Fibroblast of mammary gland (primary cell): ENCODE results near the gene RFX3.

Experiments used
- DNase-seq: peaks from one replicate; pipeline ENCODE4 v3.0.0-alpha.2; 2010; ENCODE audit warnings: low read depth
- H3K4me3 ChIP-seq: 2 replicates; pipeline ENCODE4 v1.5.1; 2011; ENCODE audit warnings: low read depth, mild to moderate bottlenecking, low read length, moderate library complexity; ENCODE audit not compliant: control insufficient read depth
- TF ChIP-seq, protein P1 (sequence below): conservative IDR thresholded peaks from 2 replicates; pipeline ENCODE4 v1.5.1; 2011; ENCODE audit warnings: low read depth, low read length, inconsistent platforms; ENCODE audit not compliant: control insufficient read depth, insufficient read depth

The RFX3 gene

DNA sequence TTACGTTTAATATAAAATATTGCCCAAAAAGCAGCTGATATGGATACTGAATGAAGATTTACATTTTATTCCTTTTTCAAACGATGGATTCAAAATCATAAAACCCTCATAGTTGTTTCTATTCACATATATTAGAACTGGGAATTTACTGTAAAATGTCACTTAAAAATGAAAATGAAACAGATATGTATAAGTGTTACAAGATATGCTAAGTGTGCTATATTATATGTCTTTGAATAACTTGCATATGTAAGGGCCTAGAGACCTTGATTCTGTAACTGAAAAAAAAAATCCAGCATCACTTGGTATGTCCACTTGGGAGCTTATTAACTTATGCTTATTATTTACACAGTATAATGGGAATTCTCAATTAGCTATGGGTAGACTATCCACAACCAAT lies 43.2 kb downstream of the RFX3 start:
- TF ChIP-seq, protein P1, sequence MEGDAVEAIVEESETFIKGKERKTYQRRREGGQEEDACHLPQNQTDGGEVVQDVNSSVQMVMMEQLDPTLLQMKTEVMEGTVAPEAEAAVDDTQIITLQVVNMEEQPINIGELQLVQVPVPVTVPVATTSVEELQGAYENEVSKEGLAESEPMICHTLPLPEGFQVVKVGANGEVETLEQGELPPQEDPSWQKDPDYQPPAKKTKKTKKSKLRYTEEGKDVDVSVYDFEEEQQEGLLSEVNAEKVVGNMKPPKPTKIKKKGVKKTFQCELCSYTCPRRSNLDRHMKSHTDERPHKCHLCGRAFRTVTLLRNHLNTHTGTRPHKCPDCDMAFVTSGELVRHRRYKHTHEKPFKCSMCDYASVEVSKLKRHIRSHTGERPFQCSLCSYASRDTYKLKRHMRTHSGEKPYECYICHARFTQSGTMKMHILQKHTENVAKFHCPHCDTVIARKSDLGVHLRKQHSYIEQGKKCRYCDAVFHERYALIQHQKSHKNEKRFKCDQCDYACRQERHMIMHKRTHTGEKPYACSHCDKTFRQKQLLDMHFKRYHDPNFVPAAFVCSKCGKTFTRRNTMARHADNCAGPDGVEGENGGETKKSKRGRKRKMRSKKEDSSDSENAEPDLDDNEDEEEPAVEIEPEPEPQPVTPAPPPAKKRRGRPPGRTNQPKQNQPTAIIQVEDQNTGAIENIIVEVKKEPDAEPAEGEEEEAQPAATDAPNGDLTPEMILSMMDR, result no peak
- DNase-seq, result no peak

DNA sequence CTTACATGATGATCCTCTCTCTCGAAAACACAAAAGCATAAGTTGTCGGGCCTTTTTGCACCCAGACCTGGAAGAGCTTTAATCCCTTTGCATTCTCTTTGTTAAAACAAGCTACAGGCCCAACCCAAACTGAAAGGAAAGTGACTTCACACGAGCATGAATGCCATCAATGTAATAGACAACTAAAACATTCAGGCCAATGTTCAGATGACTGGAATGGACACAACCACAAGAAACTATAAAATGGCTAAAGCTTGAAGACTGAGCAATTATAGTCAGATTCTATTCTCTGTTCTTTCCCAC lies 45.5 kb downstream of the RFX3 start:
- DNase-seq, result no peak
- TF ChIP-seq, protein P1, result no peak

More for the DNA sequence above, 43.2 kb downstream of the RFX3 start:
- no peak overlapping the region for H3K4me3 ChIP-seq

DNA sequence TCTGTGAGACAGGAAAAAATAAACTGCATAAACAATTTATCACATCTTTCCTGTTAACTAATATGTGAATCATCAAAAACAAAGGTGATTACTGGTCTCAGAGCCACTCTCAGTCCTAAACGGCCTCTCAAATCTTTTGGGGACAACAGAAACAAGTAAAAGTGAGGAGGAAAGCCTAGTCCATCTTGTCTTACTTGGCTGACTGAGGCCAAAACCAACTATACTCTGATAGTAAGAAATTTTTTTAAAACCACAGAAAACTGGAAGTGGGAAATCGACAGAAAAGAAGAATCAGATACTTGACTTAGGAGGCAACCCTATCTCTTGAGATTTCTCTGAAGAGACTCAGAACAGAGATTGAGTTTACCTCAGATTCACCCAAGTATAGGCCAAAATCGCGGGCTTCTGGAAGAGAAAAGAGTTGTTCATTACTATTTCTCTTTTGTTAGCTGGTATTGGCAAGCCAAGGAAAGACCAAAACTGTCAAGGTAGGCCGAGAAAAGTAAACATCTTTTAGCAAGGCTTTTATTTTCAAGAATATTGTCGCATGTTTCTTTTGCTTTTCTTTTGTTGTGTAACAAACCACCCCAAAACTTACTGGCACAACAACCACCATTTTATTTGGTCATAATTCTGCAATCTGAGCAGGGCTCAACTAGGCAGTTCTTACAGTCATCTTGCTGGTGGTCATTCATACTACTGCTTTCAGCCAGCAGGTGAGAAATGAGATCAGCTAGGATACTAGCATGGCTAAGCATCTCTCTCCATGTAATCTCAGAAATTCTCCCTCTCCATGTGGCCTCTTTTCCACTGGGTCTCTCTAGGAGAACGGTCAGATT lies 46.1 kb downstream of the RFX3 start:
- TF ChIP-seq, protein P1, result no peak
- no peak for DNase-seq
- H3K4me3 ChIP-seq, result no peak overlapping the region

More for the DNA sequence above, 45.5 kb downstream of the RFX3 start:
- H3K4me3 ChIP-seq, result no peak overlapping the region

- H3K4me3 ChIP-seq, result no peak overlapping the region
- TF ChIP-seq, protein P1, result no peak
- no peak for DNase-seq
Observed at GRCh38 chr9:3478549-3478953, 47.2 kb downstream of the RFX3 start.

- TF ChIP-seq, protein P1, result no peak
- no peak overlapping the region for H3K4me3 ChIP-seq
- no peak for DNase-seq
Observed at GRCh38 chr9:3477236-3477834, 48.5 kb downstream of the RFX3 start.

DNA sequence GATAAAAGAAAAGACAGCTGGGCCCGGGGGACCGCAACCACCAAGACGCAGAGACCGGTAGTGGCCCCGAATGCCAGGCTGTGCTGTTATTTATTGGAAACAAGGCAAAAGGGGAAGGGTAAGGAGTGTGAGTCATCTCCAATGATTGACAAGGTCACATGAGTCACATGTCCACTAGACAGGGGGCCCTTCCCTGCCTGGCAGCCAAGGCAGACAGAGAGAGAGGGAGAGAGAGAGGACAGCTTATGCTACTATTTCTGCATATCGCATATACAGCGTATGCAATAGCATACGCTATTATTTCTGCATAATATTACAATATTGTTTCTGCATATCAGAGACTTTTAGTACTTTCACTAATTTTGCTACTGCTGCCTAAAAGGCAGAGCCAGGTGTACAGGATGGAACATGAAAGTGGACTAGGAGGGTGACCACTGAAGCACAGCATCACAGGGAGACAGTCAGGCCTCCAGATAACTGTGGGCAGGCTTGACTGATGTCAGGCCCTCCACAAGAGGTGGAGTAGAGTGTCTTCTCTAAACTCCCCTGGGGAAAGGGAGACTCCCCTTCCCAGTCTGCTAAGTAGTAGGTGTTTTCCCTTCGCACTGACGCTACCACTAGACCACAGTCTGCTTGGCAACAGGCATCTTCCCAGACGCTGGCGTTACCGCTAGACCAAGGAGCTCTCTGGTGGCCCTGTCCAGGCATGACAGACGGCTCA lies 50.3 kb downstream of the RFX3 start:
- no peak for DNase-seq
- no peak overlapping the region for H3K4me3 ChIP-seq
- TF ChIP-seq, protein P1, result no peak
